MCF 10A (cell line): ENCODE measurements around the gene ZSCAN5A. TPM values are rescaled to one million over a fixed set of nuclear protein-coding genes. Genes with fewer than 3 reads are reported as not detected.

Source experiments
- BruUV-seq: library from RNA; stranded (reverse); fragments of 400-500 nt; replicated peaks from 2 replicates; lab custom pipeline; 2021; lab: Mats Ljungman, UMichigan
- CTCF ChIA-PET: fragments of 300-600 bp; sonication (Branson Sonifier 250); formaldehyde crosslinking; extraction: SDS; loops from one replicate; lab custom pipeline; 2021; ENCODE audit warnings: antibody characterized with exemption, inconsistent platforms; lab: Yijun Ruan, JAX
- POLR2A ChIA-PET: fragments of 300-600, 350-650 bp; sonication (Branson Sonifier 250); formaldehyde crosslinking; extraction: SDS; loops from one replicate; lab custom pipeline; 2020; ENCODE audit warnings: antibody characterized with exemption, inconsistent platforms; lab: Yijun Ruan, JAX
- DNase-seq: peaks from one replicate; pipeline ENCODE4 v3.0.0-alpha.2; 2018; ENCODE audit not compliant: unreplicated experiment
- H3K27ac Mint-ChIP-seq: one replicate; pipeline ENCODE4 v1.8.0; 2022; ENCODE audit warnings: mild to moderate bottlenecking, low read depth, mixed read lengths; ENCODE audit not compliant: unreplicated experiment
- H3K27me3 Mint-ChIP-seq: one replicate; pipeline ENCODE4 v1.8.0; 2022; ENCODE audit warnings: mixed read lengths; ENCODE audit not compliant: insufficient read depth, unreplicated experiment
- H3K36me3 Mint-ChIP-seq: one replicate; pipeline ENCODE4 v1.8.0; 2022; ENCODE audit warnings: mild to moderate bottlenecking, moderate library complexity, mixed read lengths; ENCODE audit not compliant: insufficient read depth, unreplicated experiment
- H3K4me1 Mint-ChIP-seq: one replicate; pipeline ENCODE4 v1.8.0; 2022; ENCODE audit warnings: mixed read lengths; ENCODE audit not compliant: insufficient read depth, unreplicated experiment
- H3K4me3 Mint-ChIP-seq: one replicate; pipeline ENCODE4 v1.8.0; 2022; ENCODE audit warnings: mild to moderate bottlenecking, moderate library complexity, mixed read lengths; ENCODE audit not compliant: unreplicated experiment
- H3K9me3 Mint-ChIP-seq: one replicate; pipeline ENCODE4 v1.8.0; 2022; ENCODE audit warnings: mixed read lengths; ENCODE audit not compliant: unreplicated experiment
- intact Hi-C: fragments of 100-400 bp; cut with micrococcal nuclease; formaldehyde crosslinking; loops from 2 replicates; pipeline ENCODE4 v1.14.1; 2022
- total RNA-seq: library from RNA; stranded (reverse); gene quantifications from 2 replicates; pipeline ENCODE4 v1.2.3, GENCODE V29; 2022
- TF ChIP-seq, protein P1 (sequence below): fragments of 200-600 bp; IDR thresholded peaks from one replicate; pipeline ENCODE4 v1.8.0; 2022; ENCODE audit warnings: antibody characterized with exemption, mild to moderate bottlenecking; ENCODE audit not compliant: unreplicated experiment

ZSCAN5A gene
- total RNA-seq, 1 experiment from 2014 or later = 8.1 TPM

DNA sequence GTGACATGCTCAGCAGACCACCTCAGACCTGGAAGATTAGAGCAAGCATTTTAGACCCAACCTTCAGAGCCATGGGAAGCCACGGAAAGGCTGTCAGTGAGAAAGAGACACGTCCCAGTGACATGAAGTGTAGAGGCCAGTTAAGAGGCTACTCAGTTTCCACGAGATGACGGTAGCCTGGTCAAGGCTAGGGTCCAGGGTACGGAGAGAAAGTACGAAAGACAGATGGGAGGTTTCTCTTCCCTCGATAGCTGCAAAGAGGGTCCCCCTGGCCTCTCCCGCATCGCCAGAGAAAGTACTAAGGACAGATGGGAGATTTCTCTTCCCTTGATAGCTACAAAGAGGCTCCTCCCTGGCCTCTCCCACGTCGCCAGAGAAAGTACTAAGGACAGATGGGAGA lies 8.6 kb downstream of the ZSCAN5A start:
- no peaks in the 10 kb centered on the region for H3K9me3 Mint-ChIP-seq
- TF ChIP-seq, protein P1, sequence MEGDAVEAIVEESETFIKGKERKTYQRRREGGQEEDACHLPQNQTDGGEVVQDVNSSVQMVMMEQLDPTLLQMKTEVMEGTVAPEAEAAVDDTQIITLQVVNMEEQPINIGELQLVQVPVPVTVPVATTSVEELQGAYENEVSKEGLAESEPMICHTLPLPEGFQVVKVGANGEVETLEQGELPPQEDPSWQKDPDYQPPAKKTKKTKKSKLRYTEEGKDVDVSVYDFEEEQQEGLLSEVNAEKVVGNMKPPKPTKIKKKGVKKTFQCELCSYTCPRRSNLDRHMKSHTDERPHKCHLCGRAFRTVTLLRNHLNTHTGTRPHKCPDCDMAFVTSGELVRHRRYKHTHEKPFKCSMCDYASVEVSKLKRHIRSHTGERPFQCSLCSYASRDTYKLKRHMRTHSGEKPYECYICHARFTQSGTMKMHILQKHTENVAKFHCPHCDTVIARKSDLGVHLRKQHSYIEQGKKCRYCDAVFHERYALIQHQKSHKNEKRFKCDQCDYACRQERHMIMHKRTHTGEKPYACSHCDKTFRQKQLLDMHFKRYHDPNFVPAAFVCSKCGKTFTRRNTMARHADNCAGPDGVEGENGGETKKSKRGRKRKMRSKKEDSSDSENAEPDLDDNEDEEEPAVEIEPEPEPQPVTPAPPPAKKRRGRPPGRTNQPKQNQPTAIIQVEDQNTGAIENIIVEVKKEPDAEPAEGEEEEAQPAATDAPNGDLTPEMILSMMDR = no peak
- ChIA-PET CTCF (interaction anchor here (0.7 to 1.6 kb wide), 2 partner anchors 27 to 43 kb away, joined by 3 to 4 read pairs; no protein-coding TSS in a partner anchor), POLR2A (no interaction called here)
- H3K27me3 Mint-ChIP-seq = no peaks in the 10 kb centered on the region
- no peaks in the 10 kb centered on the region for H3K4me1 Mint-ChIP-seq
- no TSS peak for BruUV-seq
- H3K4me3 Mint-ChIP-seq = no peak overlapping the region
- peaks cover 20% of the 10 kb centered on the region for H3K36me3 Mint-ChIP-seq
- intact Hi-C loops = no loop called here
- no peak for DNase-seq
- H3K27ac Mint-ChIP-seq = no peak overlapping the region

DNA sequence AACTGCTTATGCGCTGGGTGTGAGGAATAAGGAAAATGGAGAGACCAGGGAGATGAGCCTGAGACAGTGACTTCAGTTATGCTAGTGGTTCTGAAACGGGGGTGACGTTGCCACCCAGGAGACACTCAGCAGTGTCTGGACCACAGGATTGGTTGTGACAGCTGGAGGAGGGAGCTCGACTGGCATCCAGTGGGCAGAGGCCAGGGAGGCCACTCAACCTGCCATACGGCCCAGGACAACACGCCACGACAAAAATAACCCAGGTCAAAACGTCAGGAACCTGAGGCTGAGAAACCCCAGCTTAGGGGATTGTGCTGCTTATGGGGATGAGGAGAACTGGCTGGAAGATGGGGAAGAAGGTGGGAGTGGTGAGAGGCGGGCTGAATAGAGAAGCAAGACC lies 10.4 kb downstream of the ZSCAN5A start:
- no peaks in the 10 kb centered on the region for H3K9me3 Mint-ChIP-seq
- intact Hi-C loops = no loop called here
- H3K4me1 Mint-ChIP-seq = no peaks in the 10 kb centered on the region
- peaks cover 8% of the 10 kb centered on the region for H3K36me3 Mint-ChIP-seq
- CTCF ChIA-PET = interaction anchor here (0.6 to 1.6 kb wide), 2 partner anchors 29 to 794 kb away, joined by 4 to 5 read pairs; no protein-coding TSS in a partner anchor
- no peak for DNase-seq
- BruUV-seq = no TSS peak
- no peaks in the 10 kb centered on the region for H3K27me3 Mint-ChIP-seq
- POLR2A ChIA-PET = interaction anchor here (0.7 kb wide), 1 partner anchor 126 kb away, joined by 7 read pairs; no protein-coding TSS in a partner anchor
- no peak overlapping the region for H3K27ac Mint-ChIP-seq
- TF ChIP-seq, protein P1 = no peak
- no peak overlapping the region for H3K4me3 Mint-ChIP-seq

DNA sequence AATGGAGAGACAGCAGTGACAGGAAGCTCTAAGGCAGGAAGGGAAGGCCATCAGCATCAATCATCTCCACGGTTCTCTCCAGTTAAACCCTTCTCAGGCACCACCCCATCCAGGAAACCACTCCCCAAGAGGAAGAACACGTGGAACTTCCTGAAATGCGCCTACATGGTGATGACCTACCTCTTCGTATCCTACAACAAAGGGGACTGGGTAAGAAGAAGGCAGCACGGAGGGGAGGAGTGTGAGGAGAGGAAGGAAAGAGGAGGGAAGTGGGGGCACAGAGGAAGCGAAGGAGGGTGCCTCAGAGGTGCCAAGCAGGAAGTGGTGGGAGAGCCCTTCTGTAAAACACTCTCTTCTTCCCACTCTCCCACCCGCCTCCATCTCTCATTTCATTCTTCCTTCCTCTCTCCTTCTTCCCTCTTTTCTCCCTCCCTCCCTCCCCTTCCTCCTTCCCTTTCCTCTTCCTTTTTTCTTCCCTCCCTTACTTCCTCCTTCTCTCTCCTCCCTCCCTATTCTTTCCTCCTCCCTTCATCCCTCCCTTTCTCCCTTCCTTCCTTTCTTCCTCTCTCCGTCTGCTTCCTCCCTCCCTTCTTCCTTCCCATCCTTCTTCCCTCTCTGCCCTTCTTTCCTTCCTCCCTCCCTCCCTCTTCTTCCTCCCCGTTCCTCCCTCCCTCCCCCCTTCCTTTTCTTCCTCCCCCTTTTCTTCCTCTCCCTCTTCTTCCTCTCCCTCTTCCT lies 12.6 kb downstream of the ZSCAN5A start:
- Mint-ChIP-seq H3K27ac (peak overlapping the region; percentile 12), H3K36me3 (peaks cover 14% of the 10 kb centered on the region), H3K4me3 (no peak overlapping the region), H3K9me3 (no peaks in the 10 kb centered on the region), H3K27me3 (no peaks in the 10 kb centered on the region), H3K4me1 (no peaks in the 10 kb centered on the region)
- ChIA-PET POLR2A (no interaction called here), CTCF (interaction anchor here (1.1 to 1.2 kb wide), 3 partner anchors 12 to 49 kb away, joined by 3 to 4 read pairs (median 4); no protein-coding TSS in a partner anchor)
- intact Hi-C loops = no loop called here
- TF ChIP-seq, protein P1 = no peak
- no peak for DNase-seq
- BruUV-seq = no TSS peak

DNA sequence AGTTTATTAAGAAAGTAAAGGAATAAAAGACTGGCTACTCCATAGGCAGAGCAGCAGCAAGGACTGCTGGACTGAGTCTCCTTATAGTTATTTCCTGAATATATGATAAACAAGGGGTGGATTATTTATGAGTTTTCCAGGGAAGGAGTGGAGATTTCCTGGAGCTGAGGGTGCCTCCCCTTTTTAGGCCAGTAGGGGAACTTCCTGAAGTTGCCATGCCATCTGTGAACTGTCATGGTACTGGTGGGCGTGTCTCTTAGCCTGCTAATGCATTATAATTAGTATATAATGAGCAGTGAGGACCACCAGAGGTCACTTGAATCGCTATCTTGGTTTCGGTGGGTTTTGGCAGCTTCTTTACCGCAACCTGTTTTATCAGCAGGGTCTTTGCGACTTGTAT lies 13.5 kb downstream of the ZSCAN5A start:
- Mint-ChIP-seq H3K9me3 (no peaks in the 10 kb centered on the region), H3K27ac (peak overlapping the region; percentile 29), H3K4me1 (no peaks in the 10 kb centered on the region), H3K36me3 (peaks cover 22% of the 10 kb centered on the region), H3K27me3 (no peaks in the 10 kb centered on the region), H3K4me3 (no peak overlapping the region)
- CTCF ChIA-PET = interaction anchor here (1.1 kb wide), 2 partner anchors 13 to 32 kb away, joined by 3 to 4 read pairs; no protein-coding TSS in a partner anchor
- POLR2A ChIA-PET = no interaction called here
- intact Hi-C loops = no loop called here
- no peak for DNase-seq
- TF ChIP-seq, protein P1 = peak; percentile 8
- BruUV-seq = no TSS peak
